ENCODE data around the gene SPDYE18.
"Not testable (repeated sequence)": the region's sequence is repeated elsewhere in the genome, so short reads cannot be mapped to it uniquely, and the experiment has no call there.

Gene SPDYE18

GRCh38 chr7:77062557-77062956 lies at the start of gene SPDYE18:
Gene SPDYE18 (minus strand): TSS chr7:77062558. CDS start chr7:77060512, 2,046 bp downstream.
- not testable (repeated sequence) for H3K27ac Mint-ChIP-seq; H3K27me3 Mint-ChIP-seq (ENCODE audit: low read depth); H3K4me3 Mint-ChIP-seq; H3K4me1 Mint-ChIP-seq (ENCODE audit: low read depth); H3K36me3 Mint-ChIP-seq (ENCODE audit: low read depth); H3K9me3 Mint-ChIP-seq

- not testable (repeated sequence) for H3K4me1 Mint-ChIP-seq (ENCODE audit: low read depth); H3K4me3 Mint-ChIP-seq; H3K27me3 Mint-ChIP-seq (ENCODE audit: low read depth); H3K27ac Mint-ChIP-seq; H3K36me3 Mint-ChIP-seq (ENCODE audit: low read depth); H3K9me3 Mint-ChIP-seq
Observed at GRCh38 chr7:77108362-77108761, 46.0 kb upstream of the SPDYE18 start.

- H3K27ac Mint-ChIP-seq; H3K27me3 Mint-ChIP-seq (ENCODE audit: low read depth); H3K9me3 Mint-ChIP-seq; H3K36me3 Mint-ChIP-seq (ENCODE audit: low read depth); H3K4me1 Mint-ChIP-seq (ENCODE audit: low read depth); H3K4me3 Mint-ChIP-seq: not testable (repeated sequence)
Observed at GRCh38 chr7:77107659-77108058, 45.3 kb upstream of the SPDYE18 start.

- not testable (repeated sequence) for H3K4me1 Mint-ChIP-seq (ENCODE audit: low read depth); H3K27ac Mint-ChIP-seq; H3K9me3 Mint-ChIP-seq; H3K36me3 Mint-ChIP-seq (ENCODE audit: low read depth); H3K4me3 Mint-ChIP-seq; H3K27me3 Mint-ChIP-seq (ENCODE audit: low read depth)
Observed at GRCh38 chr7:77105904-77106303, 43.5 kb upstream of the SPDYE18 start.

GRCh38 chr7:77102671-77103070 lies 40.3 kb upstream of the SPDYE18 start:
- H3K27me3 Mint-ChIP-seq (ENCODE audit: low read depth); H3K27ac Mint-ChIP-seq; H3K9me3 Mint-ChIP-seq; H3K4me1 Mint-ChIP-seq (ENCODE audit: low read depth); H3K4me3 Mint-ChIP-seq; H3K36me3 Mint-ChIP-seq (ENCODE audit: low read depth): not testable (repeated sequence)

GRCh38 chr7:77101187-77101586 lies 38.8 kb upstream of the SPDYE18 start:
- H3K9me3 Mint-ChIP-seq; H3K36me3 Mint-ChIP-seq (ENCODE audit: low read depth); H3K27me3 Mint-ChIP-seq (ENCODE audit: low read depth); H3K4me3 Mint-ChIP-seq; H3K27ac Mint-ChIP-seq; H3K4me1 Mint-ChIP-seq (ENCODE audit: low read depth): not testable (repeated sequence)

GRCh38 chr7:77100501-77100900 lies 38.1 kb upstream of the SPDYE18 start:
- H3K4me3 Mint-ChIP-seq; H3K27ac Mint-ChIP-seq; H3K9me3 Mint-ChIP-seq; H3K36me3 Mint-ChIP-seq (ENCODE audit: low read depth); H3K4me1 Mint-ChIP-seq (ENCODE audit: low read depth); H3K27me3 Mint-ChIP-seq (ENCODE audit: low read depth): not testable (repeated sequence)

GRCh38 chr7:77092301-77092700 lies 29.9 kb upstream of the SPDYE18 start:
- not testable (repeated sequence) for H3K4me1 Mint-ChIP-seq (ENCODE audit: low read depth); H3K27ac Mint-ChIP-seq

GRCh38 chr7:77082192-77082591 lies 19.8 kb upstream of the SPDYE18 start:
- not testable (repeated sequence) for H3K4me1 Mint-ChIP-seq (ENCODE audit: low read depth); H3K36me3 Mint-ChIP-seq (ENCODE audit: low read depth); H3K9me3 Mint-ChIP-seq; H3K27me3 Mint-ChIP-seq (ENCODE audit: low read depth); H3K27ac Mint-ChIP-seq; H3K4me3 Mint-ChIP-seq

More at GRCh38 chr7:77092301-77092700, 29.9 kb upstream of the SPDYE18 start:
- not testable (repeated sequence) for H3K9me3 Mint-ChIP-seq; H3K36me3 Mint-ChIP-seq (ENCODE audit: low read depth); H3K27me3 Mint-ChIP-seq (ENCODE audit: low read depth); H3K4me3 Mint-ChIP-seq

GRCh38 chr7:77080236-77080635 lies 17.9 kb upstream of the SPDYE18 start:
- H3K27me3 Mint-ChIP-seq (ENCODE audit: low read depth); H3K4me1 Mint-ChIP-seq (ENCODE audit: low read depth); H3K9me3 Mint-ChIP-seq; H3K36me3 Mint-ChIP-seq (ENCODE audit: low read depth); H3K27ac Mint-ChIP-seq; H3K4me3 Mint-ChIP-seq: not testable (repeated sequence)

GRCh38 chr7:77079624-77080023 lies 17.3 kb upstream of the SPDYE18 start:
- not testable (repeated sequence) for H3K27ac Mint-ChIP-seq; H3K9me3 Mint-ChIP-seq; H3K4me1 Mint-ChIP-seq (ENCODE audit: low read depth); H3K4me3 Mint-ChIP-seq; H3K36me3 Mint-ChIP-seq (ENCODE audit: low read depth); H3K27me3 Mint-ChIP-seq (ENCODE audit: low read depth)

GRCh38 chr7:77079112-77079511 lies 16.8 kb upstream of the SPDYE18 start:
- H3K27me3 Mint-ChIP-seq (ENCODE audit: low read depth); H3K9me3 Mint-ChIP-seq; H3K4me1 Mint-ChIP-seq (ENCODE audit: low read depth); H3K27ac Mint-ChIP-seq; H3K4me3 Mint-ChIP-seq: not testable (repeated sequence)
- H3K36me3 Mint-ChIP-seq (ENCODE audit: low read depth): peaks cover 12% of the 10 kb centered on the region

GRCh38 chr7:77077060-77077459 lies 14.7 kb upstream of the SPDYE18 start:
- H3K9me3 Mint-ChIP-seq; H3K4me3 Mint-ChIP-seq; H3K27me3 Mint-ChIP-seq (ENCODE audit: low read depth); H3K4me1 Mint-ChIP-seq (ENCODE audit: low read depth); H3K27ac Mint-ChIP-seq: not testable (repeated sequence)
- H3K36me3 Mint-ChIP-seq (ENCODE audit: low read depth): peaks cover 13% of the 10 kb centered on the region

- Mint-ChIP-seq H3K9me3 (peaks cover 12% of the 10 kb centered on the region), H3K36me3 (ENCODE audit: low read depth) (peaks cover 24% of the 10 kb centered on the region)
- not testable (repeated sequence) for H3K4me3 Mint-ChIP-seq; H3K4me1 Mint-ChIP-seq (ENCODE audit: low read depth); H3K27ac Mint-ChIP-seq; H3K27me3 Mint-ChIP-seq (ENCODE audit: low read depth)
Observed at GRCh38 chr7:77074786-77075396, 12.5 kb upstream of the SPDYE18 start.

GRCh38 chr7:77071108-77071507 lies 8.8 kb upstream of the SPDYE18 start:
- H3K9me3 Mint-ChIP-seq: peaks cover 12% of the 10 kb centered on the region
- peaks cover 19% of the 10 kb centered on the region for H3K4me1 Mint-ChIP-seq (ENCODE audit: low read depth)
- not testable (repeated sequence) for H3K27me3 Mint-ChIP-seq (ENCODE audit: low read depth); H3K27ac Mint-ChIP-seq; H3K4me3 Mint-ChIP-seq
- H3K36me3 Mint-ChIP-seq (ENCODE audit: low read depth): peaks cover 24% of the 10 kb centered on the region

- Mint-ChIP-seq H3K36me3 (ENCODE audit: low read depth) (peaks cover 13% of the 10 kb centered on the region), H3K4me1 (ENCODE audit: low read depth) (peaks cover 18% of the 10 kb centered on the region)
- H3K27me3 Mint-ChIP-seq (ENCODE audit: low read depth); H3K4me3 Mint-ChIP-seq; H3K9me3 Mint-ChIP-seq; H3K27ac Mint-ChIP-seq: not testable (repeated sequence)
Observed at GRCh38 chr7:77065869-77066268, 3.5 kb upstream of the SPDYE18 start.
